SK-N-MC (cell line): ENCODE data around the gene TRAF3.

Experiments used
- DNase-seq: peaks from one replicate; pipeline ENCODE4 v3.0.0-alpha.2; 2011; ENCODE audit warnings: low read depth, low spot score
- H3K27ac ChIP-seq: fragments of 200-600 bp; sonication (generic); 2 replicates; pipeline ENCODE4 v1.5.1; 2016; ENCODE audit warnings: mixed run types
- H3K36me3 ChIP-seq: fragments of 200-600 bp; sonication (generic); 2 replicates; pipeline ENCODE4 v1.6.1; 2017; ENCODE audit warnings: antibody characterized with exemption, low read length, mixed read lengths; ENCODE audit not compliant: insufficient read depth
- H3K4me3 ChIP-seq: fragments of 200-600 bp; sonication (generic); 2 replicates; pipeline ENCODE4 v1.5.1; 2016
- H3K9ac ChIP-seq: fragments of 200-600 bp; sonication (generic); 2 replicates; pipeline ENCODE4 v1.8.0; 2017; ENCODE audit warnings: mixed run types, mixed read lengths; ENCODE audit not compliant: insufficient read length
- H3K9me3 ChIP-seq: fragments of 200-600 bp; sonication (generic); 2 replicates; pipeline ENCODE4 v1.6.1; 2017; ENCODE audit warnings: low read depth, mild to moderate bottlenecking, antibody characterized with exemption, low read length, moderate library complexity, mixed read lengths
- EZH2 ChIP-seq: fragments of 200-600 bp; sonication (generic); IDR thresholded peaks from one replicate; pipeline ENCODE4 v1.6.1; 2017; ENCODE audit warnings: antibody characterized with exemption
- FOXP2 ChIP-seq: optimal IDR thresholded peaks from 2 replicates; pipeline ENCODE3; 2011; ENCODE audit warnings: mild to moderate bottlenecking, moderate library complexity; ENCODE audit not compliant: insufficient read depth; ENCODE audit errors: extremely low read length, control extremely low read depth
- POLR2AphosphoS5 ChIP-seq: IDR thresholded peaks from 2 replicates; pipeline ENCODE4 v1.6.1; 2012; ENCODE audit warnings: mild to moderate bottlenecking, low read depth, low read length, borderline replicate concordance

Gene TRAF3

DNA sequence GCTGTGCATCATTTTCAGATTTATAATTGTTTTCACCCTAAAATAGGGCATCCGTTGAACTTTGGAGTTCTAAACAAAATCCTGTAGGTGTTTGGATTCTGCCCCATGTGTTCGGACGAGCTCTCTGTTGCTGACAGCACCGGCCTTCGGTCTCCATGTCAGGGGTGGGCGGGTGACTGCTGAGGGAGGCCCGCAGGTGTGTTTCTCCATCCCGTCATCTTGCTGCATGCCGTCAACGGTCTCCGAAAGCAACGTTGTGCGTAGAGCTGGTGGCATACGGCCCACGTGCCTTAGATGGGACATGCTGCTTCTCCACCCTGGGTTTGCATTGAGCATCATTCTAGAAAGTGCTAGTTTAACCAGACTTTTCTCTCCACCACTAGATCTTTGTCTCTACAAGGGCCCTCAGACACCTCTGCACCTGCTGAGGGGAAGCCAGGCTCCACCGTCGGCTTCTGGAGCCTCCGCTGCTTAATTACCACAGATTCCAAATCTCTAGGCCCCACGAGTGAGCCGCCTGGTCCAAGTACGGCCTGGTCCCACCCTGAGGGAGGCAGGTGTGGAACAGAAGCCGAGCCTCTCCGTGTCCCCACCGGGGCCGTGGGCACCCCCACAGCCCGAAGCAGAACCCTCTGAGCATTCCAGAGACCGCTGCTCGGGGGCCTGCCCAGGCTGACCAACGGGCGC lies 129.5 kb downstream of the TRAF3 start:
- no peak for TF ChIP-seq EZH2
- no peak for TF ChIP-seq FOXP2
- no peak for TF ChIP-seq POLR2AphosphoS5
- H3K9ac ChIP-seq: no peak overlapping the region
- H3K36me3 ChIP-seq: peaks cover 36% of the 10 kb centered on the region
- no peak overlapping the region for H3K4me3 ChIP-seq
- no peak for DNase-seq
- no peaks in the 10 kb centered on the region for H3K9me3 ChIP-seq
- no peak overlapping the region for H3K27ac ChIP-seq

DNA sequence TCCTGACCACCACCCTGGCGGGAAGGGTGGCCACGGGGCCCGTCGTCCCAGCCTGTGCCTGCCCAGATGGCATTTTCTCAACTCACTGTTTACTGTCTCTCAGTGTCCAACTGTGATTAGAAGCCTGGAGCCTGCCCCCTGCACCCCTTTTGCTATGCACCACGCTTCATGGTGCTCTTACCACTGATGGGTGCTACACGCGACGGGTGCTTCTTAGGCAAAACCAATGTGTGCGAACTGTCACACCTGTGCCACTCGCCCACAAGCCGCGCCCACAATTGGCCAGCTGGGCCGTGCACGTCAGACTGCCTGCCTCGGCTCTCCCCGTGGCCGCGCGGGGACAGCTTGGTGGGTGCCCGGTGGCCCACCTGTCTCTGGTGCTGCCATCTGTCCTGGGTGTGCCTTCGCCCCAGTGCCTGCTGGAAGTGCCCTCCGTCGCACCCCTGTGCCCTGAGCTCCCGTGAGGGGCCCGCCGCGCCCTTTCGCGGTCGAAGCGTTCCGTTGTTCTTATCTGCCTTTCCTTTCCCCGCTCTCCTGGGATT lies 130.1 kb downstream of the TRAF3 start:
- H3K27ac ChIP-seq: no peak overlapping the region
- no peak overlapping the region for H3K9ac ChIP-seq
- H3K9me3 ChIP-seq: no peaks in the 10 kb centered on the region
- no peak for TF ChIP-seq POLR2AphosphoS5
- no peak for TF ChIP-seq FOXP2
- no peak for TF ChIP-seq EZH2
- no peak for DNase-seq
- H3K4me3 ChIP-seq: no peak overlapping the region
- H3K36me3 ChIP-seq: peaks cover 36% of the 10 kb centered on the region

DNA sequence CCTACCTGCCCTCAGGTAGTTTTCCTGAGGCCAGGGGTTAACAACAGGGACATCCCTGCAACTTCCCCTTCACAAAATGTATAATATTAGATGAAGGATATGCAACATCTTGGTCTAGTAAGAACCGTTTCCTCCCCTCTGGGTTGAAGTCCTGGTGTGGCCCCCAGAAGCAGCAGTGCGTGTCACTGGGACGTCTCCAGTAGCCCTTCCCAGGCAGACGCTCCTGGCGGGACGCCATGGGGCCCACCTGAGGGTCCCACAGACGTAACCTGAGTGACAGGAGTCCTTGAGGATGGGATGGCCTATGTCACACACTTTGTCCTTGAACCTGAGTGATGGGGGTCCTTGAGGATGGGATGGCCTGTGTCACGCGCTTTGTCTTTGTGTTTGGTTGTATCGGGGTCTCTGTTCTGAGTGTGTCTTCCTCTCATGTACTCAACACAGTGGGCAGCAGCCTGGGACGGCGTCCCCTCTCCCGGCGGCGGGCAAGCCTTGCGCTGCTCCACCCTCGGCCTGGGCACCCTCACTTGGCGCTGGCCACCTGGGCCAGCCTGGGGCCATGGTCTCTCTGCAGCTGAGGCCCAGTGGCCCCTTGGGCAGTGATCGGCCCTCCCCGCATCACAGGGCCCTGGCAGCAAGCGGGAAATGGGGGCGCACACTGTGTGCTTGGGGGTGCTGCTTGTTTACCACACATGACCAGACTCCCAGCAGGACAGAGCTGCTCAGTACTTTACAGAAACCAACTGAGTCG lies 130.9 kb downstream of the TRAF3 start:
- Histone ChIP-seq H3K4me3 (no peak overlapping the region), H3K9me3 (no peaks in the 10 kb centered on the region), H3K27ac (no peak overlapping the region), H3K9ac (no peak overlapping the region), H3K36me3 (peaks cover 36% of the 10 kb centered on the region)
- DNase-seq: no peak
- no peak for TF ChIP-seq EZH2
- TF ChIP-seq POLR2AphosphoS5: no peak
- TF ChIP-seq FOXP2: no peak

DNA sequence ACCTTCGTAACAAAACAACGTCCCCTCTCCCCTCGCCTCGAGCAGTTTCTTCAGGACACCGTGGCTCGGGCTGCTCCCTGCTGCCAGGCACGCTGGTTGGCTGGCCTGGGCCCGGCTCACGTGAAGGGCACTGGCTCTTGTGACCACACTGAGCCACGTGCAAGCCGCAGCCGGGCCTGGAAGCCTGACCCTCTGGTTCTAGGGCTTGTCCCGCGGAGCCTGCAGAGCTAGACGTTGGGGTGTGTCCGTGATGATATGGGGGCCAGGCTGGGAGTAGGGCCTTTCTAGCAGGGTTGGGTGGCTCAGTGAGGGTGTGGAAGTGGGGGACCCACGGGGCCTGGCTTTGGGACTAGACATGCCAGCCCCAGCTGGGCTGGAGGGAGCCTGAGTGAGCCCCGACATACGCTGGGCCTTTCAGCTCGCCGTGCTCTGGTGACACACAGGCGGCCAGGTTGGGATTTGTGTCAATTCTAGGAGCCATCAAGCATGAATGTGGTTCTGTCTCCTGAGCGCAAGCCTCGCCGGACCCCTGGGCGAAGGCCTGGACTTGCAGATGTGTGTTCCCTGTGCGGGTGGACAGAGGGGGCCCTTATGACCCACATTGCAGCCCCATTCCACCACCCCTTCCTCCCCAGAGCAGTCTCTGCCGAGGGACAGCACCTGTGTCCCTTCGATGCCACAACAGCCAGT lies 131.7 kb downstream of the TRAF3 start:
- TF ChIP-seq EZH2 (no peak), FOXP2 (no peak), POLR2AphosphoS5 (no peak)
- DNase-seq: no peak
- no peaks in the 10 kb centered on the region for H3K9me3 ChIP-seq
- no peak overlapping the region for H3K4me3 ChIP-seq
- H3K36me3 ChIP-seq: peaks cover 30% of the 10 kb centered on the region
- no peak overlapping the region for H3K9ac ChIP-seq
- H3K27ac ChIP-seq: no peak overlapping the region

DNA sequence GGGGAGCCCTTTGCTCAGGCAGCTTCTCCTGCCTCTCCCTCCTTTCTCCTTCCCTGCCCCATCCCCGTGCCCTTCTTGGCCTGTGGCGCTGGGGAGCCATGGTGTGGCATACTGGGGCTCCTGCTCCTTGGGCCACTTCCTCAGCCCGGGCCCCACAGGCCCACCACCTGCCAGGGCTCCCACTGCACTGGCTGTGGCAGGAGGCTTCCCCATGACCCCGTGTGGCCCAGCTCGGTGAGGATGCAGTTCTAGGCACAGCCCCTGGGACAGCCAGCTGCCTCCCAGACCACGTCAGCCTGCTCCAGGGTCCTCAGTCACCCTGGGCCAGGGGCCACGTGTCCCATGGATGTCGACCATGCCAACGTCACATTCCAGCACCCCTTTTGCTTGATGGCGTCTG lies 132.2 kb downstream of the TRAF3 start:
- no peak for DNase-seq
- 0 out of 2 replicates have a peak overlapping the region, but pooled peaks have one; percentile 64 for H3K27ac ChIP-seq
- peaks cover 26% of the 10 kb centered on the region for H3K36me3 ChIP-seq
- no peak overlapping the region for H3K4me3 ChIP-seq
- H3K9me3 ChIP-seq: no peaks in the 10 kb centered on the region
- TF ChIP-seq POLR2AphosphoS5: no peak
- TF ChIP-seq FOXP2: no peak
- TF ChIP-seq EZH2: no peak
- no peak overlapping the region for H3K9ac ChIP-seq

DNA sequence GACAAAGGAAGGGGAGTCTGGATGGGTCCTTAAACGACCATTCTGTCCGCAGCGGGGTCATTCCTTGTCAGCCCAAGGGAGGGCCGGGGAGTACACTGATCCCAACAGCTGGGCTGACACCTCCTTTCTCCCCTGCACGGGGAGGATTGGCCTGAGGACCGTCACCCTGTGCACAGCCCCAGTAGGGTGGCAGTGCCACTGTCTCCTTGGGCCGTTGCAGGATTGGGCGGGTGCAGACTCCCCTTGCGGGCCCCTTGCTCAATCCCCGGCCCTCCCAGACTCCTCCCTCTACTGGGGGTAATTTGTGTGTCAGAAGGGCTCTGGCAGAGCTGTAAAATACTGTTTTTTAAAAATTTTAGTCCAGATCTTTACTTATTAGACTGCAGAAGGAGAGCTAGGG lies 132.7 kb downstream of the TRAF3 start:
- 0 out of 2 replicates have a peak overlapping the region, but pooled peaks have one; percentile 11 for H3K4me3 ChIP-seq
- H3K36me3 ChIP-seq: peaks cover 25% of the 10 kb centered on the region
- TF ChIP-seq EZH2 (no peak), POLR2AphosphoS5 (no peak), FOXP2 (no peak)
- H3K9me3 ChIP-seq: no peaks in the 10 kb centered on the region
- H3K27ac ChIP-seq: peak overlapping the region; percentile 64
- DNase-seq: no peak
- peak overlapping the region; percentile 59 for H3K9ac ChIP-seq

DNA sequence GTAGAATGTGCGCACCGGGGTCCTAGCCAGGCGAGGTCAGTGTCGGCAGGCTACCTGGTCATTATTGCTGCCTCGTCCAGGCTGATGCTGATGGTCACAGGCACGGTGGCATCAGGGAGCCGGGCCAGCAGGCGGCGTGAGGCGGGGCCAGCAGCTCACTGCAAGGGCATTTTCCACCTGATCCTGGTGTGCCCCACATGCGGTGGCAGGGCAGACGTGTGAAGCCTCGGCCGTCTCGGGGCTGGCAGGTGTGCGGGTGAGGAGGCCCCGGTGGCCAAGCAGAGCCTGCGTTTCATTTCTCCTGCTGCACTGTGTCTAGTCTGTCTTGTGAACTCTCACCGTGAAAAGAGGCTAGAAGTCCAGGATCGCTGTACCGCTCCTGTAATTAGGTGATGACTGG lies 133.2 kb downstream of the TRAF3 start:
- DNase-seq: no peak
- Histone ChIP-seq H3K27ac (peak overlapping the region; percentile 64), H3K36me3 (peaks cover 20% of the 10 kb centered on the region), H3K9ac (peak overlapping the region; percentile 59), H3K4me3 (no peak overlapping the region), H3K9me3 (no peaks in the 10 kb centered on the region)
- TF ChIP-seq POLR2AphosphoS5 (no peak), EZH2 (no peak), FOXP2 (no peak)

DNA sequence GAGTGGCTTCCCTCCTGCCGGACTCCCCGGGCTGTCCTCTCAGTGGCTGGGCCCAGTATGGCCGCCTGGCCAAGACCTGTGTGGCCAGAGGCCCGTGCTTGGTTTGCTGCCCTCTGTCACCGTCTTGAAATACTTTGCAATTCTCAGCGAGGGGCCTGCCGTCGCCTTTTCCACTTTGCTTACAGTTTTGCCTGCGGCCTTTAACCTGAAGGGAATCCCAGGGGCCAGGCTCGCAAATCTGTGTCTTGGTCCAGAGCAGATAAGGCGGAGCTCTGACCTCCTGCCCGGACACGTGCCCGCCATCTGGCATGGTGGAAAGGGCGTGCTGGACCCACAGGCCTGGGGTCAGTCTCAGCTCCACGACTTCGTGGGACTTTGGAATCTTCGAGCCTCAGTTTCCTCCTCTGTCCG lies 134.3 kb downstream of the TRAF3 start:
- H3K9ac ChIP-seq: no peak overlapping the region
- peaks cover 10% of the 10 kb centered on the region for H3K36me3 ChIP-seq
- H3K9me3 ChIP-seq: no peaks in the 10 kb centered on the region
- TF ChIP-seq FOXP2 (no peak), POLR2AphosphoS5 (no peak)
- DNase-seq: no peak
- no peak overlapping the region for H3K4me3 ChIP-seq
- H3K27ac ChIP-seq: no peak overlapping the region
